Measurements from ENCODE around the gene RMDN2.

Gene RMDN2

DNA sequence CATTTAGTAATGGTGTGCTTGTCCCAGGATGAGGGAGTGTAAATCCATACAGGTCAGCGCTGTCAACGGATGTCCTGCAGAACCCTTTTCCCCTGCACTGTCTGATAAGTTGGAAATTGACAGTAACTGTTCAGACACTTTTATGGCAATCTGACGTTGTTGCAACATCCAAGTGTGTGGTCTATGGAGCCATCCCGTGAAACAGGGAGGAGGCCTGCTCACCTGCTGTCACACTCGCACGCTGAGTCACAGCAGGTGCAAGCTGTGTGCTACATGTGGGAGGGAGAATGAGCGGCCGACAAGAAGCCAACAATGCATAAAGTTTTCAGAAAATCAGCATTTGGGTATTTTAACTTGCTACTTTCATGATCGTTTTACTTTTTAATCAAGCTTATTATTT, 43.7 kb upstream of the RMDN2 start:
- DNase-seq (ENCODE audit: extremely low read depth, low read depth) = no peak
- no peak for TF ChIP-seq CTCF (IDR thresholded peaks at IDR 0.05; ENCODE audit: low read depth, low read length)

GRCh38 chr2:37882036-37882435, 43.1 kb upstream of the RMDN2 start:
- DNase-seq (ENCODE audit: extremely low read depth, low read depth) = no peak

DNA sequence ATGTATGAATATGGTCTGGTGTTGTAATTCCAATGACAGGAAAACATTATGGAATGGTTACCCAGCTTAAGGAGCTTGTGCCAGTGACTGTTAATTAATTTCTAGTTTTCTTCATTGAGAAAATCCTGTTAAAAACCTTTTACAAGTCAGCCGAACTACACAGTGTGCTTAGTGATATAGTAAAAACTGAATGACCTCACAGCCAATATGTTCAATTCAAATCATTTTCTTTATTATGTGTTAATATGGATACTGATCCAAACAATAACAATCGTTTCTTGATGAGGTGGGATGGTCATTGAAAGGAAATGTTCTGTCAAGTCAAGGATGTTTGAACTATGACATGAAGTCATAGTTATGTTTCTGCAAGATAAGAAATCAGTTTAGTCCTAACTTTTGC, 41.6 kb upstream of the RMDN2 start:
- no peak for TF ChIP-seq CTCF (IDR thresholded peaks at IDR 0.05; ENCODE audit: low read depth, low read length)
- DNase-seq (ENCODE audit: extremely low read depth, low read depth) = no peak

More at GRCh38 chr2:37882036-37882435, 43.1 kb upstream of the RMDN2 start:
- no peak for TF ChIP-seq CTCF (IDR thresholded peaks at IDR 0.05; ENCODE audit: low read depth, low read length)

DNA sequence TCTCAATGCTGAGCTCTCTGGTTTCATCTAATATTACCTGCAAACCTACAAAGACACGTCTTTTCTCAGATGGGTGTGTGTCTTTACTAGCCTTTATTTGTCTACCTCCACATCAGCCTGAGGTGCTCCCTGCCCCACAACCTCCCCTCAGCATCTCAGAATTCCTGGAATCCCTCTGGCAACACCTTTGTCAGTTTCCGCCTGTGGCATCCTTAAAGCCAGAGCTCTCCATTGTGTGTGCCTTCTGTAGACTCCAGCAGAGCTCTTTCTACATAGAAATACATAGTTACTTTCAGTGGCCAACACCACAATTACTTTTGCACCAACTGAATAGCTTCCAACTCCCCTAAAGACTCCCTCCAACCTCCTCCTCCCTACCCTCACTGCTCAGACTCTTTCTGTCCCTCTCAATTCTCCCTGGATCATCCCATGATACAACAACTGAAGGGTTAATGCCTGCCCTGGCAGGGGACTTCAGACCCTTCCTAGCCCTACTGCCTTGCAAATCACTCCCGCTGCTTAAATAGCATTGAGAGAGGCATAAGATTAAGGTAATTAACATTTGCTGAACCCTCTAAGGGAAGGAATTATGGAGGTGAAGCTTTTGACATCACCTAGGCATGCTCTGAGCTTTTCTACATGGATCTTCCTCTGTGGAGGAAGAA, 39.6 kb upstream of the RMDN2 start:
- no peak for DNase-seq (ENCODE audit: extremely low read depth, low read depth)
- no peak for TF ChIP-seq CTCF (IDR thresholded peaks at IDR 0.05; ENCODE audit: low read depth, low read length)

- no peak for DNase-seq (ENCODE audit: extremely low read depth, low read depth)
- no peak for TF ChIP-seq CTCF (IDR thresholded peaks at IDR 0.05; ENCODE audit: low read depth, low read length)
Measured at GRCh38 chr2:37886745-37887144, 38.3 kb upstream of the RMDN2 start.

DNA sequence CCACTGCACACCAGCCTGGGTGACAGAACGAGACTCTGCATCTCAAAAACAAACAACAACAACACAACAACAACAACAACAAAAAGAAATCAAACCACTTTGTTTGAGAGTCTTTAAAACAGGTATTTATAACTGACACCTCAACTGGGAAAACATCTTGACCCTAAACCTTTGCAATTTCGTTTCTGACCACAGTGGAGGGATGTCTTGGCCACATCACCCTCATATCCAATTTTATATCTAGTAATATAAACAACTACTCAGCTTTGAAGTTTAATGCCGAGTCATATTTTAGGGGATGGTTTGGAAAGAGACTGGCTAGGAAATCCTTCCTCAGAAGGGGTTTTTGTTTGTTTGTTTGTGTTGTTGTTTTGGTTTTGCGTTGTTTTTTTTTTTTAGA, 37.8 kb upstream of the RMDN2 start:
- DNase-seq (ENCODE audit: extremely low read depth, low read depth) = no peak
- TF ChIP-seq CTCF (IDR thresholded peaks at IDR 0.05; ENCODE audit: low read depth, low read length) = no peak

DNA sequence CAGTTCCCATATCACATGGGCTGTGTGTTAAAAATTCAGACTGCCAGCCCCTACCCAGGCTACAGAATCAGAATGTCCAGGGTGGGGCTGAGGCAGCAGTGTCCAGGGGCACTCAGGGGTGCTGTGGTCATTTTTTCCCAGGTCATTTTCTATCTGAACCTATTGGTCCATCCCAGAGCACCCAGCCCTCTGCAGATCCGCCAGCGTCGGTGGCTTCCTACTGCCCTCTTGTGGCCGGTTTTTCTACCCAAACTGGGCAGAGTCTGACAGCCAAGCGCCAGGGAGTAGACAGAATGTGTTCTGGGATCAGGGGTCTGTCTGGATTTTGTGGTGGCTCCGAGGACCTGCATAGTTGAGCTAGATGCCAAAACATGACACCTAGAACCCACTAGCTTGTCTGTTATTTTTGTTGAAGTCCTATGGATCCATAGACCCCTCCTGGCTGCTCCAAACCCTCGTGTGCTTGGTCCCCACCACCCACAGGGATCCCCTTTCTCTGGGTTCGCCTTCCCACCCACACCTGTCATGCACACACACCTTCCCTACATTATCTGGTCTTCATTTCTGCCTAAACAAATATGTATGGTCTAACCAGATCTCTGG, 34.1 kb upstream of the RMDN2 start:
- TF ChIP-seq CTCF (IDR thresholded peaks at IDR 0.05; ENCODE audit: low read depth, low read length) = peak; percentile 90
- DNase-seq (ENCODE audit: extremely low read depth, low read depth) = no peak
